GM21367 (cell line): ENCODE data around the gene NSMCE3.
A peak's percentile ranks its signal among the peaks of the same experiment; 100 is the strongest.
"Not testable (repeated sequence)": the region's sequence is repeated elsewhere in the genome, so short reads cannot be mapped to it uniquely, and the experiment has no call there.

Experiments
- ATAC-seq: cut with Tn5 transposase; IDR thresholded peaks from one replicate; pipeline ENCODE4 v1.9.1; 2021; ENCODE audit not compliant: unreplicated experiment

NSMCE3 gene

DNA sequence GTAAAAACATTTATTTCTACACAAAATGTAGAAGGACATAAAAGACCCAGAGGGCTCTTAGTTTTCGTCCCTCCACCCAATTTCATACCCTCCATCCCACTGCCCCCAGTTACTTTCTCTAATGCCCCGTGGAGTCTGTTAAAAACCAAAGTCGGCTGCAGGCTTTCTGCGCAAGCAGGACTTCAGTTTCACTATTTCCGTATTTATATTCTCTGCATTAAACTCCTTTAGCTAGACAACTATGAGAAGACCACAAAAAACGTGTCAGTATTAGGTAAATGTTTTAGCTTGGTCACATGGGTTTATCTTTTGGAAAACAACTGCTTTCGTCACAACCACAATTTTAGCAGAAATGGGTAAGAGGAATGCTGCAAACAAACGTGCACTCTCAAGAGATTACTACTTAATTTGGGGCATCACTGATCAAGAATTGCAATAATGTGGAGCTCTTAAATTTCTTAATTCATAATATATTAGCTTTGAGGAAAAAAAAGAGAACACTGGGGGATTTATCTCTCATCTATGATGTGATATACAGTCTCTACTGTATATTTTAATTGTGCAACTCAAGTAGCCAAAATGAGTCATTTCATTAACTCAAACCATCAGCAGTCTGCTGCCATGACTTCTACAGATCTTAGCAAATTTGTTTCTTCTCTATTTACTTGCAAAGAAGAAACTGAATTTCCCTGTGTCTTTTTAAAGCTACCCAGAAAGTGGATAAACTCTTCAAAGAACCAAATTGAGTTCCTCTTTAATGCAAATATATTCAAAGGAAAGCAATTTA lies 740 bp upstream of the NSMCE3 start:
- peak; percentile 27 for ATAC-seq

DNA sequence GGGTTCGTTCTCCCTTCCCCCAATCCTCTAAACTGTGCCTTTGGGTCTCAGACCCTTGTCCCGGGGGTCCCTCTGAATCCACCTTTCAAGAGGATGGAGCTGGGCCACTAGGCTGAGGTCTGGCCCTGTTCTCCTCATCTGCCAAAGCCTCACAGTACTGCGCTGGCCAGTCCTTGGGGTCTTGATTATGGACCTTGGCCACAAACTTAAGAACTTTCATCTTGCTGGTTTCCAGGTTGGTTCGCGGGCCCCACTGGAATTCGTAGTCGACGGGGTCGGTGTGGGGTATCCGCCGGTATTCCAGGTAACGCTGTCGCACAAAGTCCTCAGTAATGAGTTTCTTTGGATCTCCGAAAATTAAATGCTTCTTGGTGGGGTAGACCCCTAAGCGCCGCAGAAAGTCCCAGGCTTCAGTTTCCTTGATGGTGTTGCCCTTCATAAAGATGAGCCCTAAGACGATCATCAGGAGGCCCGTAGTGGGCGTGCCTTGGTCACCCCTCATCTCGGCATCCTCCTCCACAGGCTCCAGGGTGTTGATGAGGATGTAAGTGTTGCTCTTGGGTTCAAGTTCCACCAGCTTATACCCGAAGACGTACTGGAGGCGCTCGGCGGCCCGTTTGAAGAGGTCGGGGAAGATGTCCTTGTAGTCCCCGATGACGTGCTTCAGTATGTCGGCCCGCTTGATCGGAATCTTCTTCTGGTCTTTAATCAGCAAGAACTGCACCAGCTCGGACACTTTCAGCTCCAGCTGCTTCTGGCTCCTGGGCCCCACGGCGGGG lies 727 bp downstream of the NSMCE3 start:
- ATAC-seq, result peak; percentile 15

DNA sequence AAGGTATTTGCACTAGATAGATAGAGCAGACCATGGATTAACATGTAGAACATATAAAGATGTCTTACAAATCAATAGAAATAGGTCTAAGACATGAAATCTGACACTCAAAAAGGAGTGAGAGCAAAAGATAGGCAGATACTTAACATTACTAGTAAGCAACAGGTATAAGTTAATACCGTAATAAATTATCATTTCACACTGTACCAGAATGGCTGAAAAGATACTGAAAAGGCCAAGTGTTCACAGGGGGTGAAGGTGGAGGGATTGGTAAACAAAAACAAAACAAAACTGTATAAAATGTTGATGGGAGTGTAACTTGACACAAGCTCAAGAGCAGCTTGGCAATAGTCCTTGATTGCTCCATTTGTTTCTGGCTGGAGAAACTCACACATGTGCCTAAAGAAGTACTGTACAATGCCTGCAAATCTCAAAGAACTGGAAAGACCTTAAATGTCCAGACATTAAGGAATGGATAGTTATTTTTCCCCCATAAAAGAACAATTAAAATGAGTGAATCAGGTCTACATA lies 3.5 kb downstream of the NSMCE3 start:
- ATAC-seq, result no peak

DNA sequence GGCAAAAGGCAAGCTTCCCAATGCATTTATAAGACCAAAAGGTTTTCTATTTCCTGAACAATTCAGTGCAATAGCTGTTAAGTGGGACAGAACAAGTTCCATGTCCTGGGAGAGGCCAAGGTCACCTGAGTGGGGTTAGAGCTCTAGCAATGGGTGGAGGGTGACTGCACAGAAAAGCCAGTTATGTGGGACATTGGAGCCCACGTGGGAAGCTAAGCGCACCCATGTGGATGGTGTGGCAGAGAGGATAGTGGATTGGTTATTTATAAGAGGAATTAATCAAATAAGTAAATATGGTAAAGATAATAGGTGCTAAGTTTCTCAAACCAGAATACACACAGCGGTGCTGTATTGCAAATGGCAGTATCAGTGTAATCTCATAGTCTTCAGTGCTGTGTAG lies 6.3 kb downstream of the NSMCE3 start:
- no peak for ATAC-seq

DNA sequence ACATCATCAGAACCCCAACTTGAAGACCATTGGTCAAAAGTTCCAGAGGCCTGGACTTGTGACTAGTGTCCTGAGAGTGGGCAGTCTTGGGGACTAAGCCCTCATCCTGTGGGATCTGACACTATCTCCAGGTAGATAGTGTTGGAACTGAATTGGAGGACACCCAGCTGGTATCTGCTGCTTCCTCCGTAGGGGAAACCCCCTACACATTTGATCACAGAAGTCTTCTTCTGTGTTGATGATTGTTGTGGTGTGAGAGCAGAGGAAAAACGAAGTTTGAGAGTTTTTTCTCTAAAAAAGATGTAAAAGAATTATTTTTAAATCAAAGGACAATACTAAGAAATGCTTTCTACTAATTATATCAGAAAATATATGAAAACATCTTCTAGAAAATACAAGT lies 6.9 kb downstream of the NSMCE3 start:
- ATAC-seq, result no peak

DNA sequence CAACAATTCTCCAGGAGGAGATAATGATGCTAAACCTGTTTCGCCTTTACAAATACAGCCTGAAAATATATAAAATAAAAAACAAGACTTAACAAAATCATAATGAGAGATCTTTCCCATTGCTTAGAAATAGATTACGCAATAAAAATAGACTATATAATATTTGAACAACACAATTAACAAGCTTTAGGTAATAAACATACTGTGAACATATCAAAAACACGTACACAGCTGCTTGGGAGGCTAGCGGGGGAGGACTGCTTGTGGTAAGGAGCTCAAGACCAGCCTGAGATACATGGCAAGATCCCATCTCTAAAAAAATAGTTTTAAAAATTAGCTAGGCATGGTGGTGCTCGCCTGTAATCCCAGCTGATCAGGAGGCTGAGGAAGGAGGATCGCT lies 8.7 kb downstream of the NSMCE3 start:
- ATAC-seq, result no peak

DNA sequence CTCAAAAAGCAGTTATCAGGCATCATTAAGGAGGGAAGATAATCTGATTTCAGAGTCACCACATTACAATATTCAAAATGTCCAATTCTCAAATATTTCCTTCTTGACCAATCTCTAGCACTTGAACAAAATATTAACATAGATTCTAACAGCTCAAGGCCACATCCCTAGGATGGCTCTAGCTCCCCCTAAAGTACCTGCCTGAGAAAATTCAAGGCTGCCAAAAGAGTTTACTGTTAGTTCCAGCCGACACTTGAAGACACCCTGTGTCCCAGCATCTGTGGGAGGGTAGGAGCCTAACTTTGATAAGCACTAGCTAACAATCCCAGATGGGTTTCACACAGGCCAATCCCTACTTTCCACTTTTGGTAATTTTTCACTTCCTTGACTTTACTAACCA lies 10.4 kb downstream of the NSMCE3 start:
- ATAC-seq, result no peak

DNA sequence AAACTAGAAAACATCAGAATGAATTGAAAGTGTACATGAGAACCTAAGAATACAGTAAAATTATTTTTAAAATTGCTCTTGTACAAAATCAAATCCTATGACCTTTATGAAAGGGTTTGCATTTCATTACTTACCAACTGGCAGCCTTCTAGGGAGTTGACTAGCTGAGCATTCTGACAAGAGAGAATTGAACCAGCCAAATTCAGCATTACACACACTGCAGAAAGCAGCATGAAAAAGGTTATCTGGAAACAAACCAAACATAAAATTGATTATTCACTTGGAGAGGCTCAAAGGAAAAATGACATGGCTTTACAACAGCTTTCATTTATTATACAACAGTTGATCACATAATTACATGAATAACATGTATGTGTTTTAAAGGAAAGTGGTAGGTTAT lies 17.4 kb downstream of the NSMCE3 start:
- no peak for ATAC-seq

DNA sequence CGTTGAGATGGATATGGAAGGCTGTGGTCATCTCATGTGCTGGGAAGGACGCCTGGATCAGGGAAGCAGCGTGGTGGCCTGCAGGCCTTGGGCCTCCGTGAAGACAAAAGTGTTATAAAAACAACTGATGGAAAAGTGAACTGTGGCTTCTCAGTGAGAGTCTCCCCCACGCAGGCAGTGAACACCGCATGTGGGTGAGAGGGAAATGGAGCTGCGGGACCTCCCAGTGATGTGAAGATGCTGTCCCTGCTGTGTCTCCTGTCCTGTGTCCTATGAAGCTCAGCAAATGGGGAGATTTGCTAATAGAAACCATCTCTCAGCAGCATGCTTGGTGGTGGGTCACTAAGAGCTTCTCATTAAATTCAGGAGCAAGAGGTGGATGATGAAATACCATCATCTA lies 25.1 kb downstream of the NSMCE3 start:
- no peak for ATAC-seq

DNA sequence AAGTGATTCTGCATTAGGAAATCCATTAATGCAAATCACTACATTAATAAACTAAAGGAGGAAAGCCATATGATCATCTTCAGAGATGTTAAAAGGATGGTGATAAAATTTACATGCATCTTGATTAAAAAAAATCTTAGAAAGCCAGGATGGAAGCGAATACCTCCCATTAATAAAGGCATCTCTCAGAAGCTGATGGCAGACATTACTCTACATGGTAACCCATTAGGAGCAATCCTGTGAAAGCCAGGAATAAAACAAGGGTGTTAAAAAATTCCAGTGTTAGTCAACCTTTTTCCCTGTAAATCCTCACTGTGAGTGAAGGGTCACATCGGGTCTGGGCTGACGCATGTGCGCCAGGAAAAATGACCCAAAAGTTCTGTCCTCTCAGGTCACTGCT lies 25.5 kb downstream of the NSMCE3 start:
- ATAC-seq, result no peak

DNA sequence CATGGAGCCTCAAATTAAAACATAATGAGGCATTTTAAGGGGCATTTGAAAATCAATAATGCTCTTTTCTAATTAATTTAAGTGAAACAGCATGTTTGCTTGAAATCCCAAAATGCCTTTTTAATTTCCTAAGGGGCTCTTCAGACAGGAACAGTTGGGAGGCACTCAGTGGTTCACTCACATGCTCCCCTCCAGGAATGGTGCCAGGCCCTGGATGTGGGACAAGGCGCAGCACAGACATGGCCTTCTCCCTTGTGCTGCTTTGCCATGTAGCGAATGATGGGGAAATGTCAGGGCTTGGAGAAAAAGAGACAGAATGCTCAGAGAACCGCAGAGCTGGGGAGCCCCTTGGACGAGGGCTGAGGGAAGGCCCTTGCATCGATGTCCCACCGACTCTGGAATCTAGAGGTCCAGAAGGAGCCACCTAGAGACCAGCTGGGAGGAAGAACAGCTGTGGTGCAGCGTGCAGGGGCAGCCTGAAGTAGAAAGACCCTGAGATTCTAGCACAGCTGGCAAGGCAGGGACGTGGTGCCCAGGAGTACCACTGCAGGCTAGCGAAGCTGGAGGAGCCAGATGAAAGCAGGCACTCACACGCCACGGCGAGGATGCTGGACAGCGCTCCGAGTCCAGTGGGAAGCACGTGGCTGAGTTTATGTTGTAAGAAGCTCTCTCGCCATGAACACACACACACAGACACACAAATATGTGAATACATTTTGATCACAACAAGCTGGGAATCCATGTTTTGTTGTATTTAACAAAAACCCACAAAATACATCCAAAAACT lies 27.0 kb downstream of the NSMCE3 start:
- ATAC-seq, result no peak

DNA sequence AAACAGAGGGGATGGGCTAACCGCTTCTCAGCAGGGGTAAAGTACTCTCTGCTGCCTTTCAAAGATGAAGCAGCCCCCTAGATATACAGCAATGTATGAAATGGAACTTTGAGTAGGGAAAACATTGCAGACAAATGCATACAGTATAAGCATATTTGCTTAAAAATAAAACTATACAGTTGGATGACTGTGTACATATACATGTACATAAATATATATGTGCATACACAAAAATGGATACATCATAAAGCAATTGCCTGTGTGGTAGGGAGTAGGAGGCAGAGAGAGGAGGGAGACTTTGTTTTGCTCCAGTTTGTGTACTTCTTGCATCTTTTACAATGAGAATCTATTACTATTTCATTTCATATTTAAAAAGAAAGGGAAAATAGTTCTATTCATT lies 28.4 kb downstream of the NSMCE3 start:
- no peak for ATAC-seq

DNA sequence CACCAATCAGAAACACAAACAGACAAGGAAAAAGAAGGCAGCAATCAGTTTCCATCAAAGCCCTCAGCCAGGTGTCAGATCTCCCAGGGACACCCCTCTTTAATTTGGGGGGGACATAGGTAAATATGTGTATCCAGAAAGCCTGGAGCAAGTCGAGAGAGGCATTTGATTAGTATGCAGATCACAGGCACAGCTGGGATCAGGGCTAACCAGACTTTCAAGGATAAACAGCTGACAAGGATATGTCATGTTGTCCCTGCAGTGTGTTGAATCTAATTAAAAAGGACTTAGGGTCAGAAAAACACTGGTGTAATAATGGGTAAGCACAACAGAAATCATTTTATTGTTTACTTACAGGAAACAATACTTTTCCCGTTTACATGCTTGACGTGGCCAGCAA lies 30.2 kb downstream of the NSMCE3 start:
- ATAC-seq, result no peak

DNA sequence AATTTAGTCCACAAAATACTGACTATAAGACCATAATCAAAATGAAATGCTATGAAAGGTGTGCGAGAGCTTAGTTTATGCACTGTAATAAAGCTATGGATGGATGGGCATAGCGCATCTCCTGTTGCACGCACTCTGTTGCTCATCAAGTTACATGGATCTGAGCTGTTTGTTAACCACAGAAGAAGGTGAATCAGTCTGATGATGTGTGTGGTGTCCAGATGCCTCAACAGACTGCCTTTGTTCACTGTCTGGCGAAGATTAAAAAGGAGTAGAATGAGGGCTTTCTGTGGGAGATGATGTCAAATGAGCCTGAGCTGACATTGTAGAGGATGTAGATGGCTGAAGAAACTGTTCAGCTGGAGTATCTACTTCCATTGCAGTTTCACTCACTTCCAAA lies 36.1 kb downstream of the NSMCE3 start:
- ATAC-seq, result no peak

DNA sequence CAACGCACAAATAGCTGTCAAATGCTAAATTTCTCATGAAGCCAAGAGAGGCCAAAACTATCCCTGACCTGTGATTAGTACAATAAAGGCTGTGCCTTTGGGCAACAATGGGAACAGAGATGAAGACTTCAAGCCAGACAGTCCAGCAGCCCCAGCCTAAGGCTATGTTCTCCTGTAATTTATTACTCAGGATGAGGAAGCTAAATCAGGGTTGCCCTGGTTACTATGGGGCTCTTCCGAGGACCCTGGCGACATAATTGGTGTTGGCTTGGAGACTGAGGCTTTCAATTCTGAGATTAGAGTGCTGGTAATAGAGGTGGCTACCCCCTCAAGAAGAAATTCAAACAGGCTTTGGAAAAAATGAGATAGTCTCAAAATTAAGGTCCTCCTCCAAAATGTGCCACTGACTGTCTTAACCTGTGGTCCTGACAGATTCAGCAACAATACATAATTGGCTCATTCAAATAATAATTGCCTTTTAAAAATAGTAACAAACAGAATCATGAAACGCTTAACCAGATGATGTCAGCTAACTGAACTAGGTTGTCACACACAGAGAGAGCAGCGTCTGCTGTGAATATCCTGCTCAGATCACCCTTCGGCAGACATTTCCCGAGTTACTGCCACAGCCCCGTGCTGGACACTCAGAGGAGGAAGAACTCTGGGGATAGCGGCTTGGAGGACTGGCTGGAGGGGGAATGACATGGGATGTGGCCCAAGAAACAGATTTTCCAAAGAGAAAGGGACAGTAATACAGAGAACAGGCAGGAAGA lies 43.0 kb downstream of the NSMCE3 start:
- ATAC-seq, result no peak

DNA sequence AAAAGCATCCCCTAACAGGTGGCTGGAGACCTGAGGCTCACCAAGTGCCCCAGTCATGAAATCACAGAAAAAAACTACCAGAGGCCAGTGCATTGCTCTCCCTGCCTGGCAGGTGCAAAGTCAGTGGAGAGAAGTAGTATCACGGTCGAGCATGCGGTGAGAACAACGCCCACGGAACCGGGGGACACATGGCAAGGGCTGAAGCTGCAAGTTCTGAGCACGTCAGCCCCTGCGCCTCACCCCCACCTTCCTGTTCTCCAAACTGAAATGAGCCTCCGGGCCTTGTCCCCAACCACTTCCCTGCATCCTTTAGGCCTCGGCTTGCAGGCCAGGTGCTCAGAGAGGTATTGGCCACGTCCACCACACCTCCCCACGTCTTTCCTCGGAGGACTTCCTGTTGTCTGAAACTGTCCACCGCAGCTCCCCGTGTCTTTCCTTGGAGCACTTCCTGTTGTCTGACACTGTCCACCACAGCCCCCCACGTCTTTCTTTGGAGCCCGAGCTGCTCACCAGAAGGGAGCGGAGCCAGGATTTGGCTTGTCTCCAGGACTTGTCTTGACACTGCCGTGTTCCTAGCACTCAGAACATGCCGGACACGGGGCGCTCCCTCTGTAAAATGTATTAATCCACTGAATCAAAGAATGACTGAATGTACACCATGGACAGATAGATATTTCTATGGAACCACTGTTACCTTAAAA lies 43.9 kb downstream of the NSMCE3 start:
- ATAC-seq, result no peak

DNA sequence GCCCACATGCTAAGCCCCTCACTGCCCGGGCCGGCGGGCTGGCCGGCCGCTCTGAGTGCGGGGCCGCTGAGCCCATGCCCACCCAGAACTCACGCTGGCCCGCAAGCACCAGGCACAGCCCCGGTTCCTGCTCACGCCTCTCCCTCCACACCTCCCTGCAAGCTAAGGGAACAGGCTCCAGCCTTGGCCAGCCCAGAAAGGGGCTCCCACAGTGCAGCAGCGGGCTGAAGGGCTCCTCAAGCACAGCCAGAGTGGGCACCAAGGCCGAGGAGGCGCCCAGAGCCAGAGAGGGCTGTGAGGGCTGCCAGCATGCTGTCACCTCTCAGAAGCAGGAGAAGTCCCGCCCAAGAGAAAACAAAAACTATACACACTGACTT lies 44.6 kb downstream of the NSMCE3 start:
- ATAC-seq, result not testable (repeated sequence)

DNA sequence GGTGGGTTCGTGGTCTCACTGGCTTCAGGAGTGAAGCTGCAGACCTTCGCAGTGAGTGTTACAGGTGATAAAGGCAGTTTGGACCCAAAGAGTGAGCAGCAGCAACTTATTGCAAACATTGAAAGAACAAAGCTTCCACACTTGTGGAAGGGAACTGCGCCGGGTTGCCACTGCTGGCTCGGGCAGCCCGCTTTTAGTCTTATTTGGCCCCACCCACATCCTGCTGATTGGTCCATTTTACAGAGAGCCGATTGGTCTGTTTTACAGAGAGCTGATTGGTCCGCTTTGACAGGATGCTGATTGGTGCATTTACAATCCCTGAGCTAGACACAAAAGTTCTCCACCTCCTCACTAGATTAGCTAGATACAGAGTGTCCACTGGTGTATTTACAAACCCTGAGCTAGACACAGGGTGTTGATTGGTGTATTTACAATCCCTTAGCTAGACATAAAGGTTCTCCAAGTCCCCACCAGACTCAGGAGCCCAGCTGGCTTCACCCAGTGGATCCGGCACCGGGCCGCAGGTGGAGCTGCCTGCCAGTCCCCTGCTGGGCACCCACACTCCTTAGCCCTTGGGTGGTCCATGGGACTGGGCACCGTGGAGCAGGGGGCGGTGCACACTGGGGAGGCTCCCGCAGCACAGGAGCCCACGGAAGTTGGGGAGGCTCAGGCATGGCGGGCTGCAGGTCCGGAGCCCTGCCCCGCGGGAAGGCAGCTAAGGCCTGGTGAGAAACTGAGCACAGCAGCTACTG lies 45.2 kb downstream of the NSMCE3 start:
- ATAC-seq, result not testable (repeated sequence)

DNA sequence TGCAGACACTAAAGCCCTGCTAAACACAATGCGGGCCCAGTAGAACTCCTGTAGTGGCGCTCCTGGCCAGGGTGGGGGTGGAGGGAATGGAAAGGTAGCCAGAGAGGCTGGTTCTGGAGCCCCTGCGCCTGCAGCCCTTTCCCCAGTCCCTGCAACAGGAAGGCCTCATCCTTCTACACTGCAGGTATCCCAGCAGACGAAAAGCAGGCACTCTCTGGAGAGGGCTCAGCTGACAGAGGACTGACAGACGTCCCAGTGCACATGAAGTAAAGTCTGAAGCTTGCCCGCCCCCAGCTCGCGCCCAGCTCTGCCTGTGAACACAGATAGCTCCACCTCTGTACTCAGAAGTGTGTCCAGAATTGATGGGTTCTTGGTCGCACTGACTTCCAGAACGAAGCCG lies 46.0 kb downstream of the NSMCE3 start:
- no peak for ATAC-seq
